K562 (cell line): ENCODE data around the gene ADIPOR1. TPM values are rescaled to one million over a fixed set of nuclear protein-coding genes. Genes with fewer than 3 reads are reported as not detected.

Experiments used
- ATAC-seq: fragments of 200-7000 bp; cut with Tn5 transposase; 3 replicates; pipeline ENCODE4 v1.9.1; 2020; ENCODE audit warnings: moderate library complexity
- BruUV-seq: library from RNA; stranded (reverse); fragments of 400-500 nt; replicated peaks from 2 replicates; lab custom pipeline; 2021; lab: Mats Ljungman, UMichigan
- CTCF ChIA-PET: fragments of 300-600 bp; formaldehyde crosslinking; extraction: SDS; loops from one replicate; lab custom pipeline; 2021; ENCODE audit warnings: low intra/inter-chr PET ratio; lab: Yijun Ruan, JAX
- POLR2A ChIA-PET: fragments of 300-600, 350-650 bp; sonication (Branson Sonifier 250); formaldehyde crosslinking; extraction: SDS; loops from one replicate; lab custom pipeline; 2021; ENCODE audit warnings: antibody characterized with exemption, inconsistent platforms; lab: Yijun Ruan, JAX
- DNase-seq, 4 experiments: peaks; one replicate each; pipeline versions ENCODE4 v3.0.0 to v3.0.0-alpha.2; 2011 to 2018; ENCODE audit warnings: low spot score in 3 of 4, mixed read lengths in 3 of 4; ENCODE audit errors: extremely low read depth in 1 of 4
- FAIRE-seq: peaks from 2 replicates; lab custom pipeline; 2011; peaks lifted over from hg19 to GRCh38; lab: Jason Lieb, UNC
- H2AFZ ChIP-seq: 2 replicates; pipeline ENCODE4 v1.6.0; 2011; ENCODE audit warnings: low read depth, low read length, control low read depth, inconsistent platforms
- H3K27ac ChIP-seq: fragments of 200-600 bp; 3 replicates; pipeline ENCODE4 v1.8.0; 2011; ENCODE audit warnings: low read depth, mild to moderate bottlenecking, control low read depth, inconsistent platforms, low read length, moderate library complexity, mixed read lengths; ENCODE audit errors: extremely low read depth
- H3K27me3 ChIP-seq, 2 experiments: fragments of 300-600 bp in 1 of 2; 2 replicates in 1 of 2; 3 replicates in 1 of 2; pipeline versions ENCODE4 v1.6.0 to v1.8.0; 2011; ENCODE audit warnings: inconsistent platforms in 2 of 2, low read length in 2 of 2, mild to moderate bottlenecking in 1 of 2, mixed read lengths in 1 of 2, moderate library complexity in 1 of 2; ENCODE audit not compliant: control insufficient read depth in 2 of 2, insufficient read depth in 2 of 2
- H3K36me3 ChIP-seq: fragments of 300-600 bp; 3 replicates; pipeline ENCODE4 v1.8.0; 2011; ENCODE audit warnings: mild to moderate bottlenecking, low read length, inconsistent platforms; ENCODE audit not compliant: control insufficient read depth, insufficient read depth
- H3K4me1 ChIP-seq, 2 experiments: fragments of 200-600 bp in 1 of 2; replicated peaks in 1 of 2; 2 replicates in 1 of 2; 3 replicates in 1 of 2; pipeline versions ENCODE4 v1.5.1 to v1.8.0; 2011; ENCODE audit warnings: inconsistent platforms in 2 of 2, low read length in 2 of 2, mild to moderate bottlenecking in 1 of 2, mixed read lengths in 1 of 2, moderate library complexity in 1 of 2; ENCODE audit not compliant: control insufficient read depth in 2 of 2, insufficient read depth in 2 of 2
- H3K4me2 ChIP-seq: 2 replicates; pipeline ENCODE4 v1.6.1; 2011; ENCODE audit warnings: low read length, control low read depth, inconsistent platforms, mixed read lengths; ENCODE audit not compliant: insufficient read depth
- H3K4me3 ChIP-seq: fragments of 200-600 bp; sonication (generic), shearing (Covaris generic); 2 replicates; pipeline ENCODE4 v1.5.1; 2016; ENCODE audit warnings: control low read depth, inconsistent platforms
- H3K79me2 ChIP-seq: fragments of 200-600 bp; 3 replicates; pipeline ENCODE4 v1.8.0; 2011; ENCODE audit warnings: low read length, inconsistent platforms; ENCODE audit not compliant: control insufficient read depth, insufficient read depth
- H3K9ac ChIP-seq, 2 experiments: 2 replicates each; pipeline versions ENCODE4 v1.6.0 to v1.6.1; 2011; ENCODE audit warnings: low read depth in 2 of 2, low read length in 2 of 2, control low read depth in 1 of 2, inconsistent platforms in 1 of 2, mild to moderate bottlenecking in 1 of 2, mixed read lengths in 1 of 2; ENCODE audit not compliant: insufficient read depth in 1 of 2
- H3K9me1 ChIP-seq: one replicate; pipeline ENCODE4 v1.6.0; 2011; ENCODE audit warnings: inconsistent platforms, mild to moderate bottlenecking, low read length, moderate library complexity; ENCODE audit not compliant: control insufficient read depth, insufficient read depth
- H3K9me3 ChIP-seq: replicated peaks from 2 replicates; pipeline ENCODE4 v1.5.1; 2011; ENCODE audit warnings: low read depth, low read length, inconsistent platforms; ENCODE audit not compliant: control insufficient read depth, insufficient read depth
- H4K20me1 ChIP-seq: replicated peaks from 2 replicates; pipeline ENCODE4 v1.6.1; 2011; ENCODE audit warnings: low read length, inconsistent platforms, mixed read lengths; ENCODE audit not compliant: control insufficient read depth, insufficient read depth
- CREBBP ChIP-seq: IDR thresholded peaks from one replicate; pipeline ENCODE4 v1.6.1; 2012; ENCODE audit warnings: low read depth, mild to moderate bottlenecking, control low read depth, inconsistent platforms, low read length
- FUS ChIP-seq: fragments of 200-400 bp; formaldehyde crosslinking; optimal IDR thresholded peaks from 2 replicates; pipeline ENCODE3; 2017; ENCODE audit warnings: low read depth, low read length
- GATAD2B ChIP-seq: fragments of 450-650 bp; IDR thresholded peaks from 2 replicates; pipeline ENCODE4 v1.6.1; 2017; ENCODE audit warnings: mild to moderate bottlenecking, borderline replicate concordance
- NCOA6 ChIP-seq: fragments of 450-650 bp; IDR thresholded peaks from 2 replicates; pipeline ENCODE4 v1.6.1; 2017; ENCODE audit warnings: mild to moderate bottlenecking
- NFATC3 ChIP-seq: fragments of 450-650 bp; IDR thresholded peaks from 2 replicates; pipeline ENCODE4 v1.6.1; 2017; ENCODE audit warnings: mild to moderate bottlenecking
- PCBP2 ChIP-seq: fragments of 200-400 bp; formaldehyde crosslinking; IDR thresholded peaks from 2 replicates; pipeline ENCODE4 v1.6.1; 2018; ENCODE audit warnings: low read length, low read depth, mild to moderate bottlenecking, moderate library complexity; ENCODE audit not compliant: poor library complexity, severe bottlenecking
- SMARCC2 ChIP-seq: fragments of 450-650 bp; IDR thresholded peaks from 2 replicates; pipeline ENCODE4 v1.6.1; 2017; ENCODE audit warnings: antibody characterized with exemption, moderate library complexity, mild to moderate bottlenecking, low read depth
- SPI1 ChIP-seq: IDR thresholded peaks from 2 replicates; pipeline ENCODE4 v1.6.1; 2011; ENCODE audit warnings: low read depth, low read length, control low read depth, borderline replicate concordance
- TCF3 ChIP-seq: sonication (generic); formaldehyde crosslinking; IDR thresholded peaks from 2 replicates; pipeline ENCODE4 v1.4.0; 2020; ENCODE audit warnings: mild to moderate bottlenecking, missing genetic modification reagents
- ZKSCAN3 ChIP-seq: fragments of 250-450 bp; sonication (Bioruptor Pico); IDR thresholded peaks from 2 replicates; pipeline ENCODE4 v1.4.0; 2020
- ZNF121 ChIP-seq: sonication (generic); formaldehyde crosslinking; conservative IDR thresholded peaks from 2 replicates; pipeline ENCODE4 v1.8.0; 2022; ENCODE audit warnings: missing genetic modification reagents
- ZNF311 ChIP-seq: fragments of 250-450 bp; sonication (Bioruptor Pico); IDR thresholded peaks from 2 replicates; pipeline ENCODE4 v1.4.0; 2020; ENCODE audit warnings: mild to moderate bottlenecking, moderate library complexity
- ZNF561 ChIP-seq: fragments of 450-650 bp; formaldehyde crosslinking; conservative IDR thresholded peaks from 2 replicates; pipeline ENCODE4 v1.4.0; 2020; ENCODE audit warnings: mild to moderate bottlenecking, moderate library complexity
- WGBS: fragments of 100-300 bp; shearing (Covaris generic); methylation state at CpG from one replicate; pipeline ENCODE4 v1.1.6; 2016; ENCODE audit warnings: low coverage, mixed read lengths; ENCODE audit not compliant: insufficient coverage; ENCODE audit errors: missing lambda C conversion rate; 5-methylcytosine and 5-hydroxymethylcytosine counted together
- in situ Hi-C: fragments of 300-500 bp; cut with MboI; formaldehyde crosslinking; loops from 4 replicates; pipeline ENCODE4 v1.15.0; 2018; ENCODE audit warnings: inconsistent platforms, mixed read lengths
- intact Hi-C: fragments of 100-400 bp; cut with micrococcal nuclease; formaldehyde crosslinking; loops from 2 replicates; pipeline ENCODE4 v1.14.2; 2022
- polyA plus RNA-seq, 8 experiments: library from polyadenylated mRNA; depleted of rRNA in 4 of 8; stranded (reverse) in 5 of 8; unstranded in 3 of 8; fragments of >200 nt; fragmentation: Nextera tagmentation in 2 of 8; fragmentation: Illumina TruSeq in 1 of 8; extraction: Ambion mirVana in 2 of 8; extraction: Trizol in 1 of 8; gene quantifications; 2 replicates each; pipeline versions ENCODE4 v1.2.1 to v1.2.3, GENCODE V29; 2011 to 2014; ENCODE audit warnings: inconsistent platforms in 1 of 8, missing spikeins in 1 of 8
- total RNA-seq, 7 experiments: library from RNA; depleted of rRNA in 6 of 7; stranded (reverse); fragments of >200 nt in 6 of 7; fragmentation: Illumina TruSeq in 2 of 7; extraction: Trizol in 2 of 7; gene quantifications; 2 replicates each; pipeline versions ENCODE4 v1.2.1 to v1.2.3, GENCODE V29; 2011 to 2021; ENCODE audit warnings: low replicate concordance in 1 of 7
- TF ChIP-seq, protein P1 (sequence below): fragments of 450-650 bp; formaldehyde crosslinking; conservative IDR thresholded peaks from 2 replicates; pipeline ENCODE4 v1.4.0; 2022; ENCODE audit warnings: mild to moderate bottlenecking, missing genetic modification characterization
- TF ChIP-seq, protein P2 (sequence below): fragments of 150-350 bp; IDR thresholded peaks from 2 replicates; pipeline ENCODE4 v1.6.1; 2014; ENCODE audit warnings: low read depth, mild to moderate bottlenecking, low read length, borderline replicate concordance
- TF ChIP-seq, protein P3 (sequence below): fragments of 450-650 bp; formaldehyde crosslinking; IDR thresholded peaks from 2 replicates; pipeline ENCODE4 v1.4.0; 2022; ENCODE audit warnings: missing genetic modification characterization

Gene ADIPOR1
- total and polyA plus RNA-seq, 9 of the 15 experiments (the other 6 are each of a cell fraction or from before 2014, with no cell fraction given): 29.0 to 217 (median 100) TPM

DNA sequence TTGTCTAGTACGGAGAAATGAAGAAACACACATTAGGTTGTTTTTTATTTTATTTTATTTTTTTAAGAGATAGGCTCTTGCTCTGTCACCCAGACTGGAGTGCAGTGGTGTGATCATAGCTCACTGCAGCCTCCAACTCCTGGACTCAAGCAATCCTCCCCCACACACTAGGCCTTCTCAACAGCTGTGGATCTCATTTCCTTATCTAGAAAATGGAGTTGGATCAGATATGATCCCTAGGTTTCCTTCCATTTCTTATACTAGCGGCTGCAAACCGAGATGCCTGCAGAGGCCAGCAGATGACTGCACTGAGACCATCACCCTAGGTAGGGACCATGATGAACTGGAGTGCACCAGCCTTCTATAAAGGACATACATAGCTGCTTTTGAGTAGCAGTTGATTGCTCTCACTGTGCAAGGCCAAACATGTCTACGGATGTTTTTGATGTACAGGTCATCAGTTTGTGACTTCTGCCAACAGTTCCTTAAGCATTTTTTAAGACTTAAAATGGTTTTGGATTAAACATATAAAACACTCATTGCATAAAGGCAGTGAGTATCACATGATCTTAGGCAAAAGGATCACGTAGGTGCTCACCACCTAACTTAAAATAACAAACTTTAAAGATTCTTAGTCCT is 19.7 kb downstream of the ADIPOR1 start:
- DNase-seq (peak; percentile 62 to 77 (median 66)), ATAC-seq (peak; percentile 94), FAIRE-seq (peak; percentile 72)
- peaks cover 30% of the 10 kb centered on the region for H3K36me3 ChIP-seq
- in situ Hi-C loops (no loop called here), intact Hi-C loops (loop anchor here (1.0 kb wide), 2 partner anchors 31 to 61 kb away; no protein-coding TSS in a partner anchor)
- H3K9ac ChIP-seq: no peak overlapping the region
- WGBS: 10% methylated on average over 5 of the region's 5 CpGs
- no peaks in the 10 kb centered on the region for H3K27me3 ChIP-seq
- H3K9me1 ChIP-seq: no peaks in the 10 kb centered on the region
- peak overlapping the region; percentile 2; the same call in 1 of the 2 replicates for H3K4me2 ChIP-seq
- BruUV-seq: no TSS peak
- CTCF ChIA-PET: interaction anchor here (0.7 to 1.7 kb wide), 3 partner anchors 12 to 1543 kb away, joined by 3 to 9 read pairs (median 8); partner anchors contain the start of gene KLHL12
- H2AFZ ChIP-seq: peak overlapping the region; percentile 11; the same call in 1 of the 2 replicates
- H3K4me1 ChIP-seq: peaks cover 0 to 14% of the 10 kb centered on the region in 2 experiments; a peak in 3 of 5 replicates
- H3K79me2 ChIP-seq: peaks cover 2% of the 10 kb centered on the region; the same call in 1 of the 3 replicates
- POLR2A ChIA-PET: interaction anchor here (0.7 to 2.5 kb wide), 7 partner anchors 11 to 69 kb away, joined by 3 to 8 read pairs (median 4); partner anchors contain the start of genes KLHL12 and TMEM183A
- no peaks in the 10 kb centered on the region for H4K20me1 ChIP-seq
- H3K4me3 ChIP-seq: no peak overlapping the region
- no peak overlapping the region for H3K27ac ChIP-seq
- H3K9me3 ChIP-seq: no peaks in the 10 kb centered on the region
- TF ChIP-seq SPI1 (no peak), TCF3 (CRISPR knock-in tag) (peak; percentile 64), ZNF311 (no peak), PCBP2 (no peak), FUS (no peak), GATAD2B (peak; percentile 75; the same call in 1 of the 2 replicates), SMARCC2 (peak; percentile 55; the same call in 1 of the 2 replicates), NCOA6 (no peak), ZKSCAN3 (no peak), CREBBP (no peak), ZNF121 (CRISPR knock-in tag) (no peak), ZNF561 (no peak), NFATC3 (peak; percentile 56; the same call in 1 of the 2 replicates)
- TF ChIP-seq, protein P1, sequence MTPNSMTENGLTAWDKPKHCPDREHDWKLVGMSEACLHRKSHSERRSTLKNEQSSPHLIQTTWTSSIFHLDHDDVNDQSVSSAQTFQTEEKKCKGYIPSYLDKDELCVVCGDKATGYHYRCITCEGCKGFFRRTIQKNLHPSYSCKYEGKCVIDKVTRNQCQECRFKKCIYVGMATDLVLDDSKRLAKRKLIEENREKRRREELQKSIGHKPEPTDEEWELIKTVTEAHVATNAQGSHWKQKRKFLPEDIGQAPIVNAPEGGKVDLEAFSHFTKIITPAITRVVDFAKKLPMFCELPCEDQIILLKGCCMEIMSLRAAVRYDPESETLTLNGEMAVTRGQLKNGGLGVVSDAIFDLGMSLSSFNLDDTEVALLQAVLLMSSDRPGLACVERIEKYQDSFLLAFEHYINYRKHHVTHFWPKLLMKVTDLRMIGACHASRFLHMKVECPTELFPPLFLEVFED (CRISPR knock-in tag): no peak
- TF ChIP-seq, protein P2, sequence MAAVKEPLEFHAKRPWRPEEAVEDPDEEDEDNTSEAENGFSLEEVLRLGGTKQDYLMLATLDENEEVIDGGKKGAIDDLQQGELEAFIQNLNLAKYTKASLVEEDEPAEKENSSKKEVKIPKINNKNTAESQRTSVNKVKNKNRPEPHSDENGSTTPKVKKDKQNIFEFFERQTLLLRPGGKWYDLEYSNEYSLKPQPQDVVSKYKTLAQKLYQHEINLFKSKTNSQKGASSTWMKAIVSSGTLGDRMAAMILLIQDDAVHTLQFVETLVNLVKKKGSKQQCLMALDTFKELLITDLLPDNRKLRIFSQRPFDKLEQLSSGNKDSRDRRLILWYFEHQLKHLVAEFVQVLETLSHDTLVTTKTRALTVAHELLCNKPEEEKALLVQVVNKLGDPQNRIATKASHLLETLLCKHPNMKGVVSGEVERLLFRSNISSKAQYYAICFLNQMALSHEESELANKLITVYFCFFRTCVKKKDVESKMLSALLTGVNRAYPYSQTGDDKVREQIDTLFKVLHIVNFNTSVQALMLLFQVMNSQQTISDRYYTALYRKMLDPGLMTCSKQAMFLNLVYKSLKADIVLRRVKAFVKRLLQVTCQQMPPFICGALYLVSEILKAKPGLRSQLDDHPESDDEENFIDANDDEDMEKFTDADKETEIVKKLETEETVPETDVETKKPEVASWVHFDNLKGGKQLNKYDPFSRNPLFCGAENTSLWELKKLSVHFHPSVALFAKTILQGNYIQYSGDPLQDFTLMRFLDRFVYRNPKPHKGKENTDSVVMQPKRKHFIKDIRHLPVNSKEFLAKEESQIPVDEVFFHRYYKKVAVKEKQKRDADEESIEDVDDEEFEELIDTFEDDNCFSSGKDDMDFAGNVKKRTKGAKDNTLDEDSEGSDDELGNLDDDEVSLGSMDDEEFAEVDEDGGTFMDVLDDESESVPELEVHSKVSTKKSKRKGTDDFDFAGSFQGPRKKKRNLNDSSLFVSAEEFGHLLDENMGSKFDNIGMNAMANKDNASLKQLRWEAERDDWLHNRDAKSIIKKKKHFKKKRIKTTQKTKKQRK: no peak
- TF ChIP-seq, protein P3, sequence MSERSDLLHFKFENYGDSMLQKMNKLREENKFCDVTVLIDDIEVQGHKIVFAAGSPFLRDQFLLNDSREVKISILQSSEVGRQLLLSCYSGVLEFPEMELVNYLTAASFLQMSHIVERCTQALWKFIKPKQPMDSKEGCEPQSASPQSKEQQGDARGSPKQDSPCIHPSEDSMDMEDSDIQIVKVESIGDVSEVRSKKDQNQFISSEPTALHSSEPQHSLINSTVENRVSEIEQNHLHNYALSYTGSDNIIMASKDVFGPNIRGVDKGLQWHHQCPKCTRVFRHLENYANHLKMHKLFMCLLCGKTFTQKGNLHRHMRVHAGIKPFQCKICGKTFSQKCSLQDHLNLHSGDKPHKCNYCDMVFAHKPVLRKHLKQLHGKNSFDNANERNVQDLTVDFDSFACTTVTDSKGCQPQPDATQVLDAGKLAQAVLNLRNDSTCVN (CRISPR knock-in tag): no peak
